DMS114 treated with DMSO at 0.1 percent for 48 hours (cell line): ENCODE data around the gene CEACAM18.
A peak's percentile ranks its signal among the peaks of the same experiment; 100 is the strongest.
"Not testable (repeated sequence)": the region's sequence is repeated elsewhere in the genome, so short reads cannot be mapped to it uniquely, and the experiment has no call there.

Experiments
- DNase-seq: peaks from one replicate; lab custom pipeline; 2025; ENCODE audit not compliant: unreplicated experiment; lab: John Stamatoyannopoulos, UW

CEACAM18 gene

DNA sequence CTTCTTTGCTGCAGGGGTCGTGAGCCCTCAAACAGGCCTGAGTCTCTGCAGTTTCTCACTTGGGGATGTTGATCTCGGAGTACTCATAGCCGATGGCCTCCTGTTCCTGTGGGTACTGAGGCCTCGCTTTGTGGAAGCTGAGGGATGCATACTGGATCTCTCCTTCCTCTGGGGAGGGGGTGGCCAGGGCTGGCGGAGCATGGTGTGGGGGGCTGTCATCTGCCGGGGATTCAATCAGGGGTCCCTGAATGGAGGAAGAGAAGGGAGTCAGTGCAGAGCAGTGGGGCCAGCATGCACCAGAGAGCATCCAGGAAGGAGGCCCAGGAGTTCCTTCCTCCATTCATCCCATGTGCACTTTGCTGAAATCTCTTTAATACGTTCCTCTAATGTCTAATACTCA, 13.2 kb downstream of the CEACAM18 start:
- DNase-seq = no peak

DNA sequence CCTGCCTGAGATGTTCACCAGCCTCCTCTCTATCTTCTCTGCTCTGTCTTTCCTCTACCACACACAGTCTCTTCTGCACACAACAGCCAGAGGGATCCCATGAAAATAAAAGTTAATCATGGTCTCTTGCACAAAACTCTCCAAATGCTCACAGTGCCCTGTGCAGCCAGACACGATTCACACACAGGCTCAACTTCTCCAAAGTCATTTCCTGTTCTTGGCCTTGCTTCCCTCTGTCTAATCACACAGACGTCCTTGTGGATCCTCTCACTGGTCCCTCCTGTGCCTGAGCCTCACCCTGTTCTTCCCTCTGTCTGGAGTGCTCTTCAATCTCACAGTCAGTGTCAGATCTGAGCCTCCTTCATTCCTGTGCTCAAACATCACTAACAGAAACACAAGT, 15.4 kb downstream of the CEACAM18 start:
- no peak for DNase-seq

- DNase-seq = no peak
These were observed 19.3 kb downstream of the CEACAM18 start for GRCh38 chr19:51497666-51498065.

GRCh38 chr19:51500931-51501330, 22.6 kb downstream of the CEACAM18 start:
- not testable (repeated sequence) for DNase-seq

DNA sequence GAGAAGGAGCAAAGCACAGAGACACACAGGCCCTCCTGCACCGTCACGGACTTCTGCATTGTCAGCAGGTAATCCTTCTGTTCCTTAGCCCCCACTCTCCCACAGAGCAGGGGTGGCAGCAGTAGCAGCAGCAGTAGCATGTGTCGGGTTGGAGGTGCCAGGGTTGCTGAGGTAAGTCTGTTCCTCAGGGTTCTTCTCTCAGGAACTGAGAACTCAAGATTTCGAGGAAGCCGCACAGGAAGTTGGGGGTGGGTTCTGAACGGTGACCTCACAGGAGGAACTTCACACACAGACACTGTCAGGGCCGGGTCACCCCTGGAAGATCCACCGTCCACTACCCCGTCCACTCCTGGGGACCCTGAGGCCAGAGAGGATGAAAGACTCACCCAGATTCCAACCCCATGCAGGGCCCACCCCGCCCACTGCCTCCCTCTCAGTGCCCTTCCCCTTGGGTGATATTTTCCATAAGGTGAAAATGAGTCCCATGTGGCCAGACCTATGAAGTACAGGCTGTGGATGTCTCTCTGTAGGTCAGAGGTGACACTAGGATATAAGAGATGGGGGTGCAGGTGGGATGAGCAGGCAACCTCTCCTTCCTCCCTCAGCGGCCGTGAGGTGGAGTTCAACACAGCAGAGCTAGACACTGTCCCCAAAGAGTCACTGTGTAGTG, 23.4 kb downstream of the CEACAM18 start, which contains the start of gene SIGLEC12:
SIGLEC12 (minus strand) TSS at position 207 of the 670 bp plus-strand sequence; CDS start at position 140, 67 bp downstream.
- DNase-seq = no peak

DNA sequence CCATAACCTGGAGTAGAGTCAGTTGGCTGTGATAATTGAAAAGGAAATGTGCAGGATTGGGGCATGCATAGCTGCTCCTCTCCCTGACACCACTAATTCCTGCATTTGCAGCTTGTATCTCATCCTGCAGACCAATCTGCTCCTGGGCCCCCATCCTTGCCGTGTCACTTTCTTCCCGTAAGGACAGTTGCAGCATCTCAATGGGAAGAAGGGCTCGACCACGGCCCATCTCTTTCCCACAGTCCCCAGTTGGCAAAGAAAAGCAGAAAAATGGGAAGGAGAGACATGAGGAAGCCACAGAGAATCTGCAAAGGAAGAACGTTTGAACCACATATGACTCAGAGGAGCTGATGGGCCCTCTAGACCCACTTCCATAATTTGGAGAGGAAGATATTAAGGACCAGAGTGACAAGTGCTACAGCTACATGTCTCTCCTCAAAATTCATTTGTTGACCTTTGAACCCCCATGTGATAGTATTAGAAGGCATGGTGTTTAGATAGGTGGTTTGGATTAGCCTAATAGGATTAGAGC, 25.0 kb downstream of the CEACAM18 start:
- DNase-seq = no peak

DNA sequence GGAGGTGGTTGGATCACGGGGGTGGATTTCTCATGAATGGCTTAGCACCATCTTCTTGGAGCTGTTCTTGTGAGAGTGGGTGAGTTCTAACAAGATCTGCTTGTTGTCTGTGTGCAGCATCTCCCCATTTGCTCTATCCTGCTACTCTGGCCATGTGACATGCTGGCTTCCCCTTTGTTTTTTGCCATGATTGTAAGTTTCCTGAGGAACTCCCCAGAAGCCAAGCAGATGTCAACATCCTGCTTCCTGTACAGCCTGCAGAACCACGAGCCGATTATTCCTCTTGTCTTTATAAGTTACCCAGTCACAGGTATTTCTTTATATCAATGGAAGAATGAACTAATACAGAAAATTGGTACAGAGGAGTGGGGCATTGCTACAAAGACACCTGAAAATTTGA, 25.6 kb downstream of the CEACAM18 start:
- no peak for DNase-seq

- DNase-seq = no peak
These were observed 27.6 kb downstream of the CEACAM18 start for GRCh38 chr19:51505904-51506303.

GRCh38 chr19:51507192-51507591, 28.9 kb downstream of the CEACAM18 start:
- no peak for DNase-seq

DNA sequence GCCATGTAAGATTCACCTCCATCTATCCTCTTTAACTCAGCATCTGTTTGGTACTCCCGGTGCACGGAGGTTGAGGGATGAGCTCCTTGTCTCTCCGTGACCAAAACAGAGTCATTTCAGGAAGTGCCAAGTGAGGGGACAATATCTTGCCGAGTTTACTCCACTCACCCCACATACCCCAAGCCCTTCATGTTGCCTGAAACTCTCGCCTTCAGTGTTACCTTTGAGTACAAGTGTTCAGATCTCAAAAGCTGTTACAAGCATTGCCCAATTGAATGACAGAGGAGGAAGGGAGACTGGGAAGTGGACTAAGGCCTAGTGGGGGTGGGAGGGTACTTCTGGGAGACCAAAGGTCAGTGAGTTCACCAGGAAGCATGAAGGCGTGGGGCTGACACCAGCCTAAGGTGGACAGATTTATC, 29.3 kb downstream of the CEACAM18 start:
- DNase-seq = no peak

GRCh38 chr19:51508059-51508733, 29.9 kb downstream of the CEACAM18 start:
- DNase-seq = no peak

DNA sequence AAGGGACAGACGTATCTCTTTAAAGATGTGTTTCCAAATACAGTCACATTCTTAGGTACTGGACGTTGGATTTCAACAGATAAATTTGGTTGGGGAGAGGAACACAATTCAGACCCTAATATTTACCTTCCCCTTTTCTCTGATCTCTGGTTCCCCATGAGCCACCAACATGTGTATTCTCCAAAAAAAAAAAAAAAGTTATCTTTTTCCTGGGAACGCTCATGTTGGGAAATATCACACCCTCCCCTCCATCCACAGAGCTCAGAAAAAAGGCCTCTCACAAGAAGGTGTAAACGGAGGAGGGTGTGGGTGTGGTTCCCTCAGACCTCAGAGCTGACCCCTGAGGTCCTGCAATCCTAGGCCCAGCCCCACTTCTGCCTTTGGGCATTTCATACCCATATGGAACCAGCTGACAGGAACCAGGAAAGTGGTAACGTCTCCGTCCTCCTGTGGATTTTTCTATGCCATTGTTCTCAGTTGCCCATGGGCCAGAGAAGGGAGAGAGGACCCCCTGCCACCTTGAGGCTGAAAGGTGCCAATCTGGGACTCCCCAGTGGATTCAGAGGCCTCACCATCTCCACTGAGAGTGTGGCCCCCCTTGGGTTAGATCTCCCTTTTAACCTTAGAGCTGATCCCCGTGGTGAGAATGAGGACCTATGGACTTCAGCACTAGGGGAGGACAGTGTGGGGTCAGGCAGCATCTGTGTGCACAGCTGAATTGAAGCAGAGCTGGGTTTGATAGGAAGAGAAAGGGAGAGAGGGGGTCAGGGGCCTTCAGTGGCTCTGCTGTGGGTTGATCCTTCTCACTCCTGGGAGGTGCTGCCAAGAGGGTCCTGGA, 31.7 kb downstream of the CEACAM18 start:
- no peak for DNase-seq

- no peak for DNase-seq
These were observed 33.0 kb downstream of the CEACAM18 start for GRCh38 chr19:51511353-51511752.

DNA sequence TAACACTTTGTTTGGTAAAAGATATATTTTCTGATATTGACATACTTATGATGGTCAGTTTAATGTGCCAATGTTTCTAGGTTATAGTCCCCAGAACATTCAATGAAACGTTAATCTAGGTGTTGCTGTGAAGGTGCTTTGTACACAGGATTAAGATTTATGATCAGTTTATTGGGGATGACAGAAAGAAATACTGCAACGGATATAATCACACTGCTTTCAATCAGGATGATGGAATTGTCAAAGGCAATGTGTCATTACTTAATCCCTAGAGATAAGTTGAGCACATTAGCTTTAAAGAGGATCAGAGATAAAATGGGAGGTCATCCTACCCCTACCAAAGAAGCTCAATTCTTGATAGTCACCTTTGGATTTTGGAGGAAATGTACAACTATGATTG, 35.6 kb downstream of the CEACAM18 start:
- DNase-seq = no peak

DNA sequence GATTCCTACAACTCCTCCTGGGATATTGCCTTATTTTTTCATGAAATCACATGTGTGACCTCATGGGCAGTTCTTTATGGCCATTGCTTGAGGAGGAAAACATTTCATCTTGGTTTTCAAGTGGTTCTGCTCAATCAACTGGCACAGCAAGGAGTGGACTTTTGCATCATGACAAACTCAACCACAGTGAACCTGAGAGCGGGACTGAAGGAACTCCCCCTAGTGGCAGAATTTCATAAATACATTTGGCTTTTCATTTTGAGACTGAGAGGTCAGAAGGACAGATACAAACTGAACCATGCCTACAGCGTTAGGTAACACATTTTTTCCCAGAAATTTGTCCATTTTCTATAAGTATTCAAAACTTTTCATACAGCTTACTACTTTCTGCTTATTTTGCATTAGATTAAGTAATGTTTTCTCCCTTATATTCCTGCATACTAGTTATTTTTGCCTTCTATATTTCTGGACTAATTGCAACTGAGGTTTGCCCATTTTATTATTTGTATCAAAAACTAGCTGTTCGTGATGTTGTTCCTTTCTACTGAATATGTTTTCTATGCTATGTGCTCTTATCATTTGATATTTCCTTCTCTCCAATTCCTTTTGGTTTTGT, 36.6 kb downstream of the CEACAM18 start:
- DNase-seq = peak; percentile 46

DNA sequence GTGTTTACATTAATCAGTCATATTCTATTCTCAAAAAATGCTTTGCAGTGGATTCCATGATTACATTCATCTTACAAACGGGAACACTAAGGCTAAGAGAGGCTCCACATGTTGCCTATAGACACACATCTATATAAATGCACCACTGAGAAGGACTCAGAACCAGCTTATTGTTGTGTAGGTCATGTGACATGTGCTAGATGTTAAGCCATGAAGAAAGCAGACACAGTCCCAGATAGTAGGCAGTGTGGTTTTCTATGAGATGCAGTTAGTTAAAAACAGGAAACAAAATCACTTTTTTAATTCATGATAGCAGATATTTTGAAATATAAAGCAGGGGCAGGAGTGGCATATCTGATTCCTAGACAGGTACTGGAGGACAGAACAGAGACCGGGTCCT, 42.4 kb downstream of the CEACAM18 start:
- no peak for DNase-seq

- no peak for DNase-seq
These were observed 43.0 kb downstream of the CEACAM18 start for GRCh38 chr19:51521357-51521756.

DNA sequence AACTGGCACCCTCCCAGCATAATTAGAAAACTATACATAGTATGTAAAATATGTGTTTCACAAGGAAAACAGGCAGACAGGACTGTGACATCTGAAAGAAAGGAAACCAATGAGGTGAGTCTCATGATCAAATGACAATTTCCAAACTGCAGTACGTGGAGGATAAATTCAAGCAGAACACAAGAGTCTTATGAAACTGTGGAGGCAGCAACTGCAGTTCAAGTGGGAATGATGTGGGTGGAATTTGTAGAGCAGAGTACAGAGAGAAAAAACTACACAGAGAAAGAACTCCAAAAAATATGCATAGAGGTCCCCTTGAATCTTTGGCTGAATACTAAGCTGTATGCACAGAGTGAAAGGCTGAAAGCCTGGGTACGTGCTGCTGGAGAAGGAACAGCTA, 43.4 kb downstream of the CEACAM18 start:
- no peak for DNase-seq

GRCh38 chr19:51524666-51525264, 46.4 kb downstream of the CEACAM18 start:
- no peak for DNase-seq

DNA sequence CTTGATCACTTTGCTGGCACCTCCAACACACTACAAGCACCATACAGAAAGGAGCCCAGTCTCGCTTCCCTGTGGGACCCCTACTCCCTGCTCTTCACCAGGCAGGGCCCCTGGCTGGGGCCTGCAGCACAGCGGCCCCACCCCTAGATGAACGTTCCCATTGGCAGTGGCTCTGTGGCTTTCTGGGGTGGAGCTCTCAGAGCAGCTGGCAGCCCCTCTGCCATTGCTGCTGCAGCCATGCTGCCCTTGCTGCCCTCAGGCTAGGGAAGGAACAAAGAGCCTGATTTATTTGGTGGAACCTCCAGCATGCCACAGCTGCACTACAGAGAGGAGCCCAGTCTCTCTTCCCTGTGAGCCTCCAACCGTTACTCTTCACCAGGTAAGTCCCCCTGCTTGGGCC, 47.3 kb downstream of the CEACAM18 start:
- DNase-seq = no peak

DNA sequence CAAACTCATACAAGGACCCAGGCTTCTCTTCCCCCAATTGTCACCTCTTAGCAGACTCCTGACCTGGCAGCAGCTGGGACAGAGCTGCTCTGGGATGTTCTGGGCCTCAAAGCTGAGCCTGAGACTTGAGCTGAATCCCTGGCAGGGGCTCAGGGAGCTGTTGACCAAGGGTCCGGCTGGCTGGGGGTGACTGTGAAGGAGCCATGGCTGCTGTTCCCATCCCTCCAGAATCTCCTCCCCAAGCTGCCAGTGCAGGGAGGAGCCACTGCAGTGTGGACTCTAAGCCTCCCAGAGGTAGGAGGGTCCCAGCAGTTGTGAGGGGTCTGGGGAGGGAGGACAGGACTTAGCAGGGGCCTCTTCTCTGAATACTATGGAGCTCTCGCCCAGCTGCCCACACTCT, 51.0 kb downstream of the CEACAM18 start:
- DNase-seq = no peak
